Stimulated activated CD4-positive, alpha-beta T cell treated with anti-CD3 and anti-CD28 coated beads, TNF-alpha, amount 100 ng/mL, for 48 hours (primary cell): ENCODE results near the gene GALP.
"Not testable (repeated sequence)": the region's sequence is repeated elsewhere in the genome, so short reads cannot be mapped to it uniquely, and the experiment has no call there.

Experiments used
- DNase-seq, 3 donors: peaks; one replicate each; pipeline ENCODE4 v3.0.0-alpha.2; 2020; ENCODE audit warnings: low read depth in 3 of 3

GALP gene

GRCh38 chr19:56191115-56191514 lies 15.3 kb downstream of the GALP start:
- no peak for DNase-seq

- no peak for DNase-seq
Observed at GRCh38 chr19:56191711-56192110, 15.9 kb downstream of the GALP start.

- no peak for DNase-seq
Observed at GRCh38 chr19:56193981-56194640, 18.3 kb downstream of the GALP start.

GRCh38 chr19:56197646-56198045 lies 21.8 kb downstream of the GALP start, which contains the start of gene ZSCAN5B:
Gene ZSCAN5B, minus strand, starts transcription at chr19:56197783. Its CDS starts 4,731 bp downstream, at chr19:56193052.
- DNase-seq = not testable (repeated sequence)

GRCh38 chr19:56199687-56200086 lies 23.9 kb downstream of the GALP start:
- no peak for DNase-seq

GRCh38 chr19:56201973-56202372 lies 26.2 kb downstream of the GALP start, which contains the start of gene ZSCAN5C:
Gene ZSCAN5C, plus strand, starts transcription at chr19:56202273. Its CDS starts 3,641 bp downstream, at chr19:56205914.
- DNase-seq = no peak

- DNase-seq = not testable (repeated sequence)
Observed at GRCh38 chr19:56207581-56207980, 31.8 kb downstream of the GALP start.

- no peak for DNase-seq
Observed at GRCh38 chr19:56209091-56209490, 33.3 kb downstream of the GALP start.

- DNase-seq = not testable (repeated sequence)
Observed at GRCh38 chr19:56210036-56210435, 34.2 kb downstream of the GALP start.

- no peak for DNase-seq
Observed at GRCh38 chr19:56211718-56212117, 35.9 kb downstream of the GALP start.

GRCh38 chr19:56217039-56217949 lies 41.5 kb downstream of the GALP start:
- peak in 1 of 3 donors; percentile 2 for DNase-seq

- no peak for DNase-seq
Observed at GRCh38 chr19:56218961-56219360, 43.2 kb downstream of the GALP start.

GRCh38 chr19:56221442-56221841 lies 45.6 kb downstream of the GALP start:
- DNase-seq = not testable (repeated sequence)

GRCh38 chr19:56221851-56222250 lies 46.0 kb downstream of the GALP start:
- no peak for DNase-seq

- no peak for DNase-seq
Observed at GRCh38 chr19:56222901-56223300, 47.1 kb downstream of the GALP start.

GRCh38 chr19:56223481-56223880 lies 47.7 kb downstream of the GALP start:
- DNase-seq = no peak
